HCT116 (cell line): ENCODE data around the gene ALOX15. TPM values are rescaled to one million over a fixed set of nuclear protein-coding genes. Genes with fewer than 3 reads are reported as not detected.
"Not testable (repeated sequence)": the region's sequence is repeated elsewhere in the genome, so short reads cannot be mapped to it uniquely, and the experiment has no call there.

Experiments used
- ATAC-seq: fragments of 200-7000 bp; cut with Tn5 transposase; 2 replicates; pipeline ENCODE4 v1.9.1; 2020; ENCODE audit warnings: mild to moderate bottlenecking, moderate library complexity
- BruUV-seq: library from RNA; stranded (reverse); fragments of 400-500 nt; replicated peaks from 2 replicates; lab custom pipeline; 2021; lab: Mats Ljungman, UMichigan
- CTCF ChIA-PET: fragments of 300-600 bp; sonication (Branson Sonifier 250); formaldehyde crosslinking; loops from one replicate; lab custom pipeline; 2021; ENCODE audit warnings: antibody characterized with exemption; lab: Charles Lee
- POLR2A ChIA-PET: fragments of 300-600, 350-600 bp; sonication (Branson Sonifier 250); formaldehyde crosslinking; loops from one replicate; lab custom pipeline; 2021; ENCODE audit warnings: antibody characterized with exemption; lab: Charles Lee
- RAD21 ChIA-PET, 2 experiments: fragments of 300-600 bp; sonication (Branson Sonifier 250); formaldehyde crosslinking; loops; one replicate each; lab custom pipeline; 2023; ENCODE audit warnings: low total read pairs in 2 of 2; ENCODE audit not compliant: uncharacterized antibody in 2 of 2, unreplicated experiment in 2 of 2, low non-redundant PET in 1 of 2; lab: Charles Lee
- DNase-seq: peaks from one replicate; pipeline ENCODE4 v3.0.0-alpha.2; 2010; ENCODE audit warnings: low read depth, low spot score
- H2AFZ ChIP-seq: fragments of 200-600 bp; shearing (Covaris generic), sonication (generic); 2 replicates; pipeline ENCODE4 v1.6.1; 2017; ENCODE audit warnings: low read depth, mixed run types, mixed read lengths, antibody characterized with exemption, low read length; ENCODE audit not compliant: poor library complexity, severe bottlenecking
- H3K27ac ChIP-seq: 2 replicates; pipeline ENCODE4 v1.5.1; 2012; ENCODE audit warnings: low read depth, low read length
- H3K27me3 ChIP-seq: fragments of 200-600 bp; sonication (generic); 2 replicates; pipeline ENCODE4 v1.6.1; 2016; ENCODE audit warnings: mixed run types, low read length, mixed read lengths; ENCODE audit not compliant: insufficient read depth
- H3K36me3 ChIP-seq, 2 experiments: fragments of 200-500 bp in 1 of 2; fragments of 200-600 bp in 1 of 2; sonication (Bioruptor generic) in 1 of 2; sonication (generic) in 1 of 2; 2 replicates each; pipeline versions ENCODE4 v1.5.1 to v1.6.1; 2014 to 2016; ENCODE audit warnings: low read length in 2 of 2, inconsistent platforms in 1 of 2, mixed read lengths in 1 of 2, mixed run types in 1 of 2; ENCODE audit not compliant: insufficient read depth in 2 of 2, control insufficient read depth in 1 of 2
- H3K4me1 ChIP-seq, 2 experiments: fragments of 200-600 bp in 1 of 2; sonication (generic) in 1 of 2; 2 replicates each; pipeline versions ENCODE4 v1.5.1 to v1.6.1; 2012 to 2017; ENCODE audit warnings: low read length in 2 of 2, inconsistent platforms in 1 of 2, mild to moderate bottlenecking in 1 of 2, mixed read lengths in 1 of 2, mixed run types in 1 of 2, moderate library complexity in 1 of 2; ENCODE audit not compliant: insufficient read depth in 2 of 2, control insufficient read depth in 1 of 2
- H3K4me2 ChIP-seq: fragments of 200-600 bp; sonication (generic); 2 replicates; pipeline ENCODE4 v1.6.1; 2017; ENCODE audit warnings: mixed run types, low read length, mixed read lengths
- H3K4me3 ChIP-seq, 2 experiments: fragments of 200-600 bp in 1 of 2; sonication (generic) in 1 of 2; replicated peaks in 1 of 2; 2 replicates each; pipeline ENCODE4 v1.5.1; 2011 to 2016; ENCODE audit warnings: low read length in 2 of 2, control low read depth in 1 of 2, low read depth in 1 of 2, mild to moderate bottlenecking in 1 of 2, mixed read lengths in 1 of 2, mixed run types in 1 of 2
- H3K79me2 ChIP-seq: fragments of 200-600 bp; sonication (generic); 2 replicates; pipeline ENCODE4 v1.6.1; 2017; ENCODE audit warnings: mild to moderate bottlenecking, mixed run types, low read length, moderate library complexity, mixed read lengths; ENCODE audit not compliant: insufficient read depth
- H3K9ac ChIP-seq: fragments of 200-600 bp; sonication (generic); 2 replicates; pipeline ENCODE4 v1.6.1; 2016; ENCODE audit warnings: low read length, mixed read lengths
- H3K9me2 ChIP-seq: fragments of 200-600 bp; sonication (generic), shearing (Covaris generic); 2 replicates; pipeline ENCODE4 v1.6.1; 2017; ENCODE audit warnings: mixed run types, mild to moderate bottlenecking, moderate library complexity; ENCODE audit not compliant: insufficient read depth
- H3K9me3 ChIP-seq, 2 experiments: fragments of 200-500 bp in 1 of 2; fragments of 200-600 bp in 1 of 2; sonication (Bioruptor generic) in 1 of 2; sonication (generic) in 1 of 2; 2 replicates each; pipeline ENCODE4 v1.6.1; 2014 to 2017; ENCODE audit warnings: low read length in 2 of 2, mixed read lengths in 2 of 2, inconsistent platforms in 1 of 2, low read depth in 1 of 2, mild to moderate bottlenecking in 1 of 2, mixed run types in 1 of 2, moderate library complexity in 1 of 2; ENCODE audit not compliant: control insufficient read depth in 1 of 2, insufficient read depth in 1 of 2
- H4K20me1 ChIP-seq: fragments of 200-600 bp; sonication (generic), shearing (Covaris generic); 2 replicates; pipeline ENCODE4 v1.6.1; 2017; ENCODE audit warnings: mixed run types, mild to moderate bottlenecking, moderate library complexity; ENCODE audit not compliant: insufficient read depth
- CEBPB ChIP-seq: IDR thresholded peaks from 2 replicates; pipeline ENCODE4 v1.6.1; 2012; ENCODE audit warnings: low read depth
- CTCF ChIP-seq, 3 experiments: fragments of 200-600 bp in 1 of 3; sonication (generic) in 1 of 3; IDR thresholded peaks in 2 of 3; conservative IDR thresholded peaks in 1 of 3; 2 replicates each; pipeline ENCODE4 v1.5.1; 2012 to 2017; ENCODE audit warnings: low read depth in 2 of 3, low read length in 2 of 3, antibody characterized with exemption in 1 of 3, borderline replicate concordance in 1 of 3, control low read depth in 1 of 3, mild to moderate bottlenecking in 1 of 3, mixed read lengths in 1 of 3, mixed run types in 1 of 3, moderate library complexity in 1 of 3; ENCODE audit not compliant: insufficient read depth in 1 of 3
- ELF1 ChIP-seq: IDR thresholded peaks from 2 replicates; pipeline ENCODE4 v1.6.1; 2012; ENCODE audit warnings: low read depth, borderline replicate concordance
- EZH2 ChIP-seq: fragments of 200-600 bp; sonication (generic); IDR thresholded peaks from 2 replicates; pipeline ENCODE4 v1.6.1; 2017; ENCODE audit warnings: antibody characterized with exemption, mixed run types
- POLR2AphosphoS5 ChIP-seq: IDR thresholded peaks from 2 replicates; pipeline ENCODE4 v1.6.1; 2011; ENCODE audit warnings: mild to moderate bottlenecking, low read depth, low read length, moderate library complexity
- REST ChIP-seq: IDR thresholded peaks from 2 replicates; pipeline ENCODE4 v1.6.1; 2012; ENCODE audit warnings: low read depth
- SIN3A ChIP-seq: IDR thresholded peaks from 2 replicates; pipeline ENCODE4 v1.6.1; 2012; ENCODE audit warnings: low read depth
- YY1 ChIP-seq: IDR thresholded peaks from 2 replicates; pipeline ENCODE4 v1.6.1; 2011; ENCODE audit warnings: low read length, low read depth, moderate library complexity, mild to moderate bottlenecking; ENCODE audit not compliant: insufficient replicate concordance; ENCODE audit errors: extremely low read depth
- ZBTB33 ChIP-seq: IDR thresholded peaks from 2 replicates; pipeline ENCODE4 v1.6.1; 2011; ENCODE audit warnings: mild to moderate bottlenecking, low read length, moderate library complexity; ENCODE audit not compliant: insufficient replicate concordance; ENCODE audit errors: extremely low read depth
- intact Hi-C: fragments of 100-400 bp; cut with micrococcal nuclease; formaldehyde crosslinking; loops from 2 replicates; pipeline ENCODE4 v1.10.0; 2022
- total RNA-seq: library from RNA; stranded (reverse); gene quantifications from one replicate; pipeline ENCODE4 v1.2.1, GENCODE V29; 2021; ENCODE audit not compliant: unreplicated experiment
- TF ChIP-seq, protein P1 (sequence below): IDR thresholded peaks from 2 replicates; pipeline ENCODE4 v1.6.1; 2012

Gene ALOX15
- total RNA-seq, 1 experiment from 2014 or later: 0.57 TPM

- H3K9me2 ChIP-seq, H3K9ac ChIP-seq, H2AFZ ChIP-seq, H4K20me1 ChIP-seq, H3K27me3 ChIP-seq, H3K27ac ChIP-seq, H3K4me2 ChIP-seq, BruUV-seq, intact Hi-C loops, CTCF ChIA-PET, H3K9me3 ChIP-seq, H3K4me3 ChIP-seq, RAD21 ChIA-PET, ATAC-seq, DNase-seq: not testable (repeated sequence)
- Histone ChIP-seq H3K4me1 (peaks cover 22 to 29% of the 10 kb centered on the region in 2 experiments), H3K79me2 (peaks cover 57% of the 10 kb centered on the region), H3K36me3 (peaks cover 24 to 31% of the 10 kb centered on the region in 2 experiments; a peak in 3 of 4 replicates)
- POLR2A ChIA-PET: interaction anchor here (0.7 kb wide), 1 partner anchor 261 kb away, joined by 3 read pairs; no protein-coding TSS in a partner anchor
Observed at GRCh38 chr17:4683739-4684138, 42.3 kb upstream of the ALOX15 start.

DNA sequence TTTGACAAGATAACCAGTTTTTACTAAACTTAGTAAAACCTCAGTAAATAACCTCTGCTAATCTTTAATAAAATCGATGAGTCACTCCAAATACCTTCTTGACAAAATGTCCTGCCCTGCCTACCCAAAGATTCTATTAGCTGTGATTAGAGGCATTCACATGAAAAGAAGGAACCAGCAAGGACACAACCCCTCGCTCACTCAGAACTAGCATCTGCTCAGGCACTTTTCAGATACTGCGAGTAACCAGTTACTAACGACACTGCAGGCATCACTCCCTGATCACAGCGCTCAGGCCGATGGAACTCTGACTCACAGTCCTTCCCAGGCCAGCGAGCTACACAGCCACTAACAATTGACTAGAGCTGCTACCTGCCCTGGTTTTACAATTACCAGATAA, 38.2 kb upstream of the ALOX15 start:
- intact Hi-C loops: no loop called here
- ChIA-PET POLR2A (no interaction called here), RAD21 (interaction anchor here in 1 of 2 experiments (0.6 kb wide), 1 partner anchor 98 kb away, joined by 3 read pairs; no protein-coding TSS in a partner anchor), CTCF (no interaction called here)
- H3K4me1 ChIP-seq: peaks cover 24 to 36% of the 10 kb centered on the region in 2 experiments
- H3K9ac ChIP-seq: peak overlapping the region; percentile 21
- no TSS peak for BruUV-seq
- H3K4me3 ChIP-seq: no peak overlapping the region
- peak overlapping the region; percentile 36; the same call in 1 of the 2 replicates for H3K27ac ChIP-seq
- H2AFZ ChIP-seq: no peak overlapping the region
- peaks cover 6% of the 10 kb centered on the region; the same call in 1 of the 2 replicates for H4K20me1 ChIP-seq
- H3K36me3 ChIP-seq: peaks cover 44 to 47% of the 10 kb centered on the region in 2 experiments; a peak in 3 of 4 replicates
- ATAC-seq (peak; percentile 78), DNase-seq (peak; percentile 32)
- no peaks in the 10 kb centered on the region for H3K27me3 ChIP-seq
- no peaks in the 10 kb centered on the region for H3K9me3 ChIP-seq
- H3K4me2 ChIP-seq: peak overlapping the region; percentile 46
- no peaks in the 10 kb centered on the region for H3K9me2 ChIP-seq
- H3K79me2 ChIP-seq: peaks cover 19% of the 10 kb centered on the region
- TF ChIP-seq, protein P1, sequence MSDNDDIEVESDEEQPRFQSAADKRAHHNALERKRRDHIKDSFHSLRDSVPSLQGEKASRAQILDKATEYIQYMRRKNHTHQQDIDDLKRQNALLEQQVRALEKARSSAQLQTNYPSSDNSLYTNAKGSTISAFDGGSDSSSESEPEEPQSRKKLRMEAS: no peak
- TF ChIP-seq CEBPB: no peak
- no peak for TF ChIP-seq ZBTB33
- no peak for TF ChIP-seq ELF1
- no peak for TF ChIP-seq SIN3A
- no peak for TF ChIP-seq CTCF (IDR thresholded peaks at IDR 0.05 in 2 of 3, conservative IDR thresholded peaks at IDR 0.05 in 1 of 3; ENCODE audit: borderline replicate concordance in 1 of 3, insufficient read depth in 1 of 3, low read depth in 2 of 3, low read length in 2 of 3)
- TF ChIP-seq REST: no peak
- no peak for TF ChIP-seq POLR2AphosphoS5
- no peak for TF ChIP-seq YY1
- TF ChIP-seq EZH2: no peak
